NCI-H526 (cell line): ENCODE results near the gene SEC31A.
"Not testable (repeated sequence)": the region's sequence is repeated elsewhere in the genome, so short reads cannot be mapped to it uniquely, and the experiment has no call there.

Experiments
- DNase-seq, 2 experiments: peaks; one replicate each; lab custom pipeline; 2025; lab: John Stamatoyannopoulos, UW

Gene SEC31A

DNA sequence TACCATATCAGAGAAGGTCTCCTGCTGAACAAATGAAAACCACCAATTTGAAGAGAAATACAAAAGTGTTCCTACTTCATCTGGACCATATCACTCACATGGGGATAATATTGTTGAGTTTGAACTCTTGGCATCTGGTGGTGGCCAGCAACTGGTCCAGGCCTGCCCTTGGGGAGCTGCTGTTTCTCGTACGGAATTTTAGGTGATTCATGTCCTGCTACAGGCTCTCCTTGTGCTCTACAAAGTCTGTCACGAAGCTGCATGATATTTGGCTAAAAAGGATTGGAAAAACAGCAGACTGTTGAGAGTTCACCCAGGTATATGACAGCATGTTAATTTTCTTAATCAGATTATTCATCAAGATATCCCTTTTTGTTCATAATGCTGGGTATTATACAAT is 42.2 kb downstream of the SEC31A start:
- DNase-seq, result no peak

DNA sequence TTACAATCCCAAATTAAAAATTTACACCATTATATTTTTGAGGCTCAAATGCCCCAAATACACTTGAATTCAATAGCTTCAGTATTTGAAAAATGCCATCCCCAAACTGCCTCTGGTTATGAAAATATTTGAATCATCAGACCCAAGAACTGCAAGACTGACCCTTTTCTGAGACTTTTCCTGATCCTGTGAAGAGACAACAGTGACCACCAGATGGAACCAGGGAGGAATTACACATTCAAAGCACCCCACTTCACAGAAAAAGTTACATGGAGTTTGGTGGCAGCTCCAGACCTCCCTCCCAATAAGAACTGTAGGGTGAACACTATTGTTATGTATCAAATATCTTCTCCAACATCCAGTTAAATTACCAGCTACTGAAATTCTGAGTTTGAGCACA is 48.4 kb downstream of the SEC31A start:
- DNase-seq, result no peak

- DNase-seq, result no peak
Measured at GRCh38 chr4:82839624-82840023, 51.3 kb downstream of the SEC31A start.

DNA sequence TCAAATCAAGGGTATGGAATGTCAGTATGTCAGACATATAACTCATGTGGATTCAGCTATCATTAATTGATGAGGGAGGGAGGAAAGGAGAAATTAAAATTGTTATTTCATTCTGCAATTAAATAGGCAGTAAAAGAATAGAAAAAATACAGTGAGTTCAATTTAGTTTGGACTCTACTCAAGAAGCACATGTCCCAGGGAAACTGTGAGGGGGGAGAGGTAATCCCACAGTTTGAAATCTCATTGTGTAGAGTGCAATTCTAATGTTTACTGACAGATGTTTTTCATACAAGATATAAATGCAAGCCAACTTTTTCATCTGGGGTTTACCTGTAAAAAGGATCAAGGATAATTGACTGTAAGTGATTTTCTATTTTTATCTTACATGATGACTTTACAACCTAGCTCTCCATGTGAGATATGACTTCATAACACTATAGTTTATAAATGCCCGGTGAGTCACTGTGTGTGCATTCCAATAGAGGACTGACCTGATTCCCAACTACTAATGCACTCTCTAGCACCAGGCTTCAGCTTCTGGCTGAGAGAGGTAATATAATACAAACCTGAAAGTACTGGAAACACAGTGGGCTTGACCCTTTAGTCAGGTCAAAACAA is 57.1 kb downstream of the SEC31A start:
- DNase-seq, result no peak

GRCh38 chr4:82833060-82833459 is 57.9 kb downstream of the SEC31A start:
- not testable (repeated sequence) for DNase-seq

- no peak for DNase-seq
Measured at GRCh38 chr4:82825425-82825824, 65.5 kb downstream of the SEC31A start.

DNA sequence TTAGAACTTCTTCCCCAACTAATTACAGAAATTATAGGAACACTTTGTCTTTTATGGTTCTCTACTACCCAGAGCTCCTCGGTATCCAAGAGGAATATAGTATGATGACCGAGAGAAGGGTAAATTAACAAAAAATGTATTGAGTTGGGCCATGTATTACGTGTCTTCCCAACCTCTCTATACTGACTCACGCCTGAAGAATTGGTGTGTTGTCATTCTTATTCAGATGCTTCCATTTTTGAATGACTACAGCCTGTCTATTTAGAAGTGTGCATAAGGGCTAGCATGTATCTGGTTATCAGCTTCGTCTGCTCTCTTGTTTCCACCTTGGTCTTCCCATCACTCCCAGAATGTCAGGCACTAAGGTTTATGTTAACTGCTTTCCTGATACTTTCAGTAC is 67.9 kb downstream of the SEC31A start:
- no peak for DNase-seq

DNA sequence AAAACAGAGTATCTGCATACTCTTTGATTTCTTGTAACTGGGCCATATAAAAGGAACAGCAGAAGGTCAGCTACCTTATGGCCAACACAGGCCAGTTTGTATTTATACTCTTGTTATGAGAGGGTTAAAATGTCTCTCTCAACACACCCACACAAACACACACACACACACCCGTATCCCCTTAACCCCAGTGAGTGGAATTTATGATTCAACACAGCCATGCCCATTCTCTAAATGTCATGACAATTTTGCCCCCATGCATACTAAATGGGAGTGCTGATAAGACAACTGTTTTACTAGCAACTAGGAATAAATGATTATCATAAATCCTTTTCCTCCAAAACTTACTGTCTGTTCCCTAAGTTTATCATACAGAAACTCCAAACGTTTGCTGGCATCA is 70.3 kb downstream of the SEC31A start:
- no peak for DNase-seq

GRCh38 chr4:82818664-82819662 is 72.0 kb downstream of the SEC31A start:
- DNase-seq, result no peak

DNA sequence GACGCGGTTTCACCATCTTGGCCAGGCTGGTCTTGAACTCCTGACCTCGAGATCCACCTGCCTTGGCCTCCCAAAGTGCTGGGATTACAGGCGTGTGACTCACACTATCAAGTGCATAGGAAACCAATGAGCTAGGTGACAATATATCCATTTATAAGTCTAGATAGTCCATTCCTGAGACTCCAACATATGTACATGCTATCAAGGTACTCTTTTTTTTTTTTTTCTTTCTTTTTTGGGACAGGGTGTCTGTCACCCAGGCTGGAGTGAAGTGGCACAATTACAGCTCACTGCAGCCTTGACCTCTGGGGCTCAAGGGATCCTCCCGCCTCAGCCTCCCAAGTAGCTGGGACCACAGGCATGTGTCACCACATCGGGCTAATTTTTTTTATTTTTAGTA is 74.1 kb downstream of the SEC31A start:
- DNase-seq, result not testable (repeated sequence)

DNA sequence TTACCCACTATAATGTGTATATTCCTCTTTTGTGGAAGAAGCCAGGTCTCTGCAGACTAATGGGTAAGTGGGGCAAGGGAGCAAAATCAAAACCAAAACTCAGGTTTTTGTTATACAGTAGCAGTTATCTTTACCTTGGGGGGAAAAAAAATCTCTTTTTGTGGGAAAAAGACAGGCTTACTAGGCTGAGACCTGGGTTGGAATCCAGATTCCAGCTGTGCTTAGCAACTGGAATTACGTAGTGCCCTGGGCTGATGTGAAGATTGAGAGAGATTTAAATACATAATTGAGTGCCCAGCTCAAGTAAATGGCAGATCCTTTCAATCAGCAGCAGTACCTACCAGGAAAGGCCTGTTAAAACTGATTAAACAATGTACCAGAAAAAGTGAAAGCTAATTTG is 76.9 kb downstream of the SEC31A start:
- no peak for DNase-seq

GRCh38 chr4:82811838-82812341 is 79.1 kb downstream of the SEC31A start:
- no peak for DNase-seq

- DNase-seq, result no peak
Measured at GRCh38 chr4:82811392-82811791, 79.6 kb downstream of the SEC31A start.

GRCh38 chr4:82810176-82810575 is 80.8 kb downstream of the SEC31A start:
- no peak for DNase-seq

GRCh38 chr4:82809619-82810018 is 81.3 kb downstream of the SEC31A start:
- DNase-seq, result no peak

DNA sequence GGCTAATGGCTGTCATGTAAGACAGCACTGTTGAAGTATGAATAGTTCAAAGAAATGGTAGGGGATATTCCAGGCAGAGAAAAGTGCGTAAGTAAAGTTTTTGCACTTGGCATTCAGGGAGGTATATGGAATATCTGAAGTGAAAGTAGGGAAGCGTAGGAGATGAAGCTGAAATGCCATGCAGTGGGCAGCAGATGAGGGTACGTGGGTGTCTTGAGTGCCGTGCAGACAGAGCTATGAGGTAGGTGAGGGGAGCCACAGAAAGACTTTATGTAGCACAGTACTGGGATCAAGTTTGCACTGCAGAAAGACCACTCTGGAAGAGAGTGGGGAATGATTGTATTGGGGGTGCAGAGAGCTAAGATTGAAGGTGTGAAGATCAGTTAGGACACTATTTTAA is 87.2 kb downstream of the SEC31A start:
- no peak for DNase-seq

- no peak for DNase-seq
Measured at GRCh38 chr4:82802911-82803310, 88.0 kb downstream of the SEC31A start.

DNA sequence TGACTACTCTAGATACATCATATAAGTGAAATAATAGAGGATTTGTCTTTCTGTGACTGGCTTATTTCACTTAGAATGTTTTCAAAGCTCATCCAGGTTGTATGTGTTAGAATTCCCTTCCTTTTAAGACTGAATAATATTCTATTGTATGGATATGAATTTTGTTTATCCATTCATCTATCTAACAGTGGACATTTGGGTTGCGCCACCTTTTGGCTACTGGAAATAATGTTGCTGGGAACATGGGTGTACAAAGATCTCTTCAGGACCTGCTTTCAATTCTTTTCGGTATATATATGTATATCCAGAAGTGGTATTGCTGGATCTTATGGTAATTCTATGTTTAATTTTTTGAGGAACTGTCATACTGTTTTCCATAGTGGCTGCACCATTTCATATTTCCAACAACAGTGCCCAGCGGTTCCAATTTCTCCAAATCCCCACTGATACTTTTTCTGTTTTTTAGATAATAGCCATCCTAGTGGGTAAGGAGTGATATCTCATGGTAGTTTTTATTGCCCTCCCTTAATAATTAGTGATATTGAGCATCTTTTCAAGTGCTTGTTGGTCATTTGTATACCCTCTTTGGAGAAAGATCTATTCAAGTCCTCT is 88.9 kb downstream of the SEC31A start:
- DNase-seq, result peak in 1 of 2 experiments; percentile 8

GRCh38 chr4:82799006-82799881 is 91.7 kb downstream of the SEC31A start:
- DNase-seq, result peak in 1 of 2 experiments; percentile 10

DNA sequence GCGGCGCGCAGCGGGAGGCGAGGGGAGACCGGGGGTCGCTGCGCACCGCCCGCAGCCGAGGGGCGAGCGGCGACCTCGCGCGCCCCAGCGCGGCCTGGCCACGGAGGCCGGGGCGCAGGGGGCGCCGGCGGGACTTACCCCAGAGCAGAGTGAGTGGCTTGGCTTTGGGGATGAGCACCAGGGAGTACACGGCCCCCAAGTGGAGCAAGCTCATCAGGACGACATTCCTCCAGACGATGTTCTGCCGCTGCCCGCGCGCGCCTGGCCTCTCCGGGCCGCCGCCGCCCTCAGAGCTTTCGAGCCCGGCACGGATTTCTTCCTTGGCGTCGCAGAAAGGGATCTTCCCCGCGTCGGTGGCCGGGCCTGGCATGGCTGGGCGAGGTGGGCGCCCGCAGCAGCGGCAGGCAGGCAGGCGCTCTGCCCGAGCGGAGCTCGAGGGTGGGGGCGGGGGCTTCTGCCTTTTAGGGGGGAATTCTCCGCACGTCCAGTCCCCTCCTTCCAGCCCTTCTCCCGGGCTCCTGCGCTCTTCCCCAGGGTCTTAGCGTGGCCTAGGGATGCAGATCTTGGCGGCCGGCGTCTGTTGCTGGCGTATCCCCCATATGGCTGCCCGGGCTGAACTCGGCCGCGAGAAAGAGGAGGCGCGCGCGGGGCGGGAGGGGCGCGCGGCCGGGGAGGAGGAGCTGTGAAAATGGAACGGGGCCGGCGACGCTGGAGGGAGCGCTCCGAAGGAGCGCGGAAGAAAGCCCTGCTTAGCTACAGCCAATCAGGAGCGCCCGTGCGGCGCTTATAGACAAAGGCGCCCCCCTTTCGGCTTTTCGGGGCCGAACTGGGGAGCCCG is 92.6 kb downstream of the SEC31A start, which contains the start of gene SCD5:
SCD5 (minus strand) TSS at position 629 of the 838 bp plus-strand sequence; CDS start at position 370, 259 bp downstream.
- peak in 1 of 2 experiments; percentile 43 for DNase-seq
